Liver (tissue), 3 donors: ENCODE data around the gene ATF7IP.

Experiments
- CTCF ChIP-seq: fragments of 150-350 bp; IDR thresholded peaks from 2 replicates; pipeline ENCODE4 v1.5.1; 2017; ENCODE audit warnings: improper control_type of control experiment, low read depth, low read length; ENCODE audit not compliant: missing input control
- EGR1 ChIP-seq, 2 donors: IDR thresholded peaks; 2 replicates each; pipeline ENCODE4 v1.6.1; 2016 to 2018; ENCODE audit warnings: antibody characterized with exemption in 2 of 2, low read depth in 2 of 2
- GABPA ChIP-seq, 2 donors: IDR thresholded peaks in 1 of 2; conservative IDR thresholded peaks in 1 of 2; 2 replicates each; pipeline ENCODE4 v1.6.1; 2016; ENCODE audit warnings: antibody characterized with exemption in 2 of 2, mild to moderate bottlenecking in 1 of 2, moderate library complexity in 1 of 2
- HNF4A ChIP-seq, 2 donors: conservative IDR thresholded peaks; 2 replicates each; pipeline ENCODE4 v1.6.1; 2016; ENCODE audit warnings: antibody characterized with exemption in 2 of 2, mild to moderate bottlenecking in 2 of 2
- HNF4G ChIP-seq: IDR thresholded peaks from 2 replicates; pipeline ENCODE4 v1.6.1; 2016; ENCODE audit warnings: antibody characterized with exemption
- JUND ChIP-seq, 2 donors: IDR thresholded peaks; 2 replicates each; pipeline ENCODE4 v1.6.1; 2016; ENCODE audit warnings: antibody characterized with exemption in 2 of 2
- NR2F2 ChIP-seq: IDR thresholded peaks from 2 replicates; pipeline ENCODE4 v1.6.1; 2016; ENCODE audit warnings: antibody characterized with exemption
- RAD21 ChIP-seq, 2 donors: IDR thresholded peaks; 2 replicates each; pipeline ENCODE4 v1.6.1; 2016; ENCODE audit warnings: antibody characterized with exemption in 2 of 2, mild to moderate bottlenecking in 2 of 2
- REST ChIP-seq: IDR thresholded peaks from 2 replicates; pipeline ENCODE4 v1.6.1; 2016; ENCODE audit warnings: antibody characterized with exemption, mild to moderate bottlenecking
- SP1 ChIP-seq: IDR thresholded peaks from 2 replicates; pipeline ENCODE4 v1.6.1; 2018; ENCODE audit warnings: antibody characterized with exemption, mild to moderate bottlenecking
- TAF1 ChIP-seq: conservative IDR thresholded peaks from 2 replicates; pipeline ENCODE4 v1.6.1; 2016; ENCODE audit warnings: antibody characterized with exemption, mild to moderate bottlenecking
- YY1 ChIP-seq: IDR thresholded peaks from 2 replicates; pipeline ENCODE4 v1.6.1; 2016; ENCODE audit warnings: antibody characterized with exemption, mild to moderate bottlenecking
- ZBTB33 ChIP-seq: IDR thresholded peaks from 2 replicates; pipeline ENCODE4 v1.6.1; 2016; ENCODE audit warnings: antibody characterized with exemption
- TF ChIP-seq, protein P1 (sequence below): IDR thresholded peaks from 2 replicates; pipeline ENCODE4 v1.6.1; 2016; ENCODE audit warnings: antibody characterized with exemption
- donor health status: healthy.
- donor health status: healthy.

DNA sequence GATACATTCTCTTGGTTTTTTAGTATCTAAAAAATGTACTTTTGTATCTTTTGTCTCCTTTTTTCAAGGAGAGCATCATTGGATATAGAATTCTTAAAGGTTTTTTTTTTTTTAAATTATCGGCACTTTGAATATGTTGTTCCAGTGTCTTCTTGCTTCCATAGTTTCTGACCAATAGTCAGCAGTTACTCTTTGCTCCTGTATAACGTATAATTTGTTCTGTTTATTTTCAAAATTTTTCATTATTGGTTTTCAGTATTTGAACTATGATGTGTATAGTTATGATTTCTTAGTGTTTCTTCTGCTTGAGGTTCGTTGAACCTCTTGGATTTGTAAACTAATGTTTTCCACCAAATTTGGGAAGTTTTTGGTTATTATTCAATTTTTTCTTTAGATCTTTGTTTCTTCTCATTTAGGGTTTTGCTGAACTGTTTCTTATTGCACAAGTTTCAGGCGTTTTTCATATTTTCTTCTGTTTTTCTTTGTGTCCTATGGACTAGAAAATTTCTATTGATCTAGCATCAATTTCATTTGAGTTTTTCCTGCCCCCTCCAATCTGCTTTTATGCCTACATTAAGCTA lies 108.3 kb downstream of the ATF7IP start:
- TF ChIP-seq CTCF (no peak), RAD21 (IDR thresholded peaks at IDR 0.05) (peak in 1 of 2 donors; percentile 8), EGR1 (IDR thresholded peaks at IDR 0.05; ENCODE audit: low read depth in 2 of 2) (no peak), TAF1 (no peak), ZBTB33 (no peak), YY1 (no peak), SP1 (no peak), HNF4A (conservative IDR thresholded peaks at IDR 0.05) (no peak), REST (no peak), JUND (IDR thresholded peaks at IDR 0.05) (no peak), NR2F2 (no peak), HNF4G (no peak), GABPA (IDR thresholded peaks at IDR 0.05 in 1 of 2, conservative IDR thresholded peaks at IDR 0.05 in 1 of 2) (no peak)
- TF ChIP-seq, protein P1, sequence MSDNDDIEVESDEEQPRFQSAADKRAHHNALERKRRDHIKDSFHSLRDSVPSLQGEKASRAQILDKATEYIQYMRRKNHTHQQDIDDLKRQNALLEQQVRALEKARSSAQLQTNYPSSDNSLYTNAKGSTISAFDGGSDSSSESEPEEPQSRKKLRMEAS: no peak
